SK-N-DZ (cell line): ENCODE results near the gene FAIM2.

Source experiments
- DNase-seq: peaks from one replicate; pipeline ENCODE4 v3.0.0-alpha.2; 2015; ENCODE audit warnings: low spot score

The FAIM2 gene

GRCh38 chr12:49917788-49918173 lies 14.1 kb upstream of the FAIM2 start:
- no peak for DNase-seq

GRCh38 chr12:49917166-49917787 lies 13.6 kb upstream of the FAIM2 start:
- DNase-seq, result no peak

GRCh38 chr12:49916129-49916919 lies 12.6 kb upstream of the FAIM2 start:
- DNase-seq, result no peak

- no peak for DNase-seq
Measured at GRCh38 chr12:49912345-49913255, 8.9 kb upstream of the FAIM2 start.

- DNase-seq, result no peak
Measured at GRCh38 chr12:49911213-49911605, 7.5 kb upstream of the FAIM2 start.

GRCh38 chr12:49910331-49911212 lies 6.9 kb upstream of the FAIM2 start:
- no peak for DNase-seq

GRCh38 chr12:49909826-49910225 lies 6.1 kb upstream of the FAIM2 start:
- DNase-seq, result peak; percentile 62

- no peak for DNase-seq
Measured at GRCh38 chr12:49909356-49909755, 5.7 kb upstream of the FAIM2 start.

- DNase-seq, result no peak
Measured at GRCh38 chr12:49907352-49907751, 3.7 kb upstream of the FAIM2 start.

- DNase-seq, result no peak
Measured at GRCh38 chr12:49905718-49906314, 2.1 kb upstream of the FAIM2 start.

GRCh38 chr12:49904601-49905000 lies 901 bp upstream of the FAIM2 start:
- no peak for DNase-seq

- DNase-seq, result no peak
Measured at GRCh38 chr12:49903351-49903699, 375 bp downstream of the FAIM2 start.

- peak; percentile 99 for DNase-seq
Measured at GRCh38 chr12:49902399-49903350, 1.0 kb downstream of the FAIM2 start.

GRCh38 chr12:49901986-49902385 lies 1.7 kb downstream of the FAIM2 start:
- no peak for DNase-seq

- DNase-seq, result no peak
Measured at GRCh38 chr12:49901026-49901425, 2.7 kb downstream of the FAIM2 start.

- no peak for DNase-seq
Measured at GRCh38 chr12:49900371-49900770, 3.3 kb downstream of the FAIM2 start.

GRCh38 chr12:49899921-49900320 lies 3.8 kb downstream of the FAIM2 start:
- DNase-seq, result no peak

- DNase-seq, result no peak
Measured at GRCh38 chr12:49899286-49899843, 4.3 kb downstream of the FAIM2 start.

- DNase-seq, result no peak
Measured at GRCh38 chr12:49897276-49897675, 6.4 kb downstream of the FAIM2 start.
